ENCODE measurements around the gene HYCC1. TPM values are rescaled to one million over a fixed set of nuclear protein-coding genes. Genes with fewer than 3 reads are reported as not detected.
"Not testable (repeated sequence)": the region's sequence is repeated elsewhere in the genome, so short reads cannot be mapped to it uniquely, and the experiment has no call there.

Gene HYCC1
- 65.2 and 66.0 TPM in 2 replicates for total RNA-seq
- long read RNA-seq, full-length matches to known transcripts = 136 of 192 reads
- long read RNA-seq, partial matches to known transcripts = 18 of 192 reads
- long read RNA-seq, other reads (novel, unspliced or antisense) = 38 of 192 reads

DNA sequence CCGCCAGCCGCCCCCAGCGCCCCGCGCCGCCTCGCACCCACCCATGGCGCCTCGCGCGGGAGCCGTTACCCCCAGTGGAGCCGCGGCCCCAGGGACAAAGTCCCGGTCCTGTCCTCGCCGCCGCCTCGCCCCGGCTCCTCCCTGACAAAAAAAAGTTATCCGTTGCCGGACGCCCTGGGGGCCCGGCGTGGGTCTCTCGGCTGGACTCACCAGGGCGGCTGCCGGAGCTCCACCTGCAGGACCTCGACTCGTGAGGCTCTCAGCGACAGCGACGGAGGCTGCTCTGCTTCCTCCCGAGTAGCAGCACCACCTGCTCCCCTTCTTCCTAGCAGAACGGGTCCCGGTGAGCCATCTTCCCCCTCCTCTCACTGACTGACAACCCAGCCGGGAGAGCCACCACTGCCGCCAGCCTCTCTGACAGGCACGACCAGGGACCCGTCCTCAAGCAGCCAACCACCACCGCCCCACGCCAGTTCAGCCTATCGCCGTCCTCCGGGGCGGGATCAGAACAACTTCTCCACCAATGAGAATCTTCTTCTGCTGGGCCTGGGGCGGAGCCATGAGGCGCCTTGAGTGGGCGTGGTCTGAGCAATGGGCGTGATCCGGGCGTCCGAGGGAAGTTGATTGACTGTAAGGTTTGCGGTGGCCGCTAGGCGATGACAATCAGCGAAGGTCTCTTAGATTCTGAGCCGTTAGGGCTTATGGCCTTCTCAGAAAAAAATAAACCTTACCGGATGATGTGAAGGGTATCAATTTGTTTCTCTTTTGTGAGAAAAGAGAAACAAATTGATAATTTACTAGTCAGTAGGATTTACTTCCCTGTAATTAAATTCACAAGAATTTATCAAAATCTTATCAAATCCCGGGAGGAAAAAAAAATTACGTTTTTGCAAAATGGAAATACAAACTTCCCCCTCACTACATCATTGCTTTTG lies at the start of gene HYCC1:
HYCC1 (minus strand) TSS at position 416 of the 935 bp plus-strand sequence. CDS start 23,019 bp downstream, outside the sequence.
- Mint-ChIP-seq H3K4me3 (ENCODE audit: low read depth) (peak within 1 kb of the TSS; percentile 97), H3K36me3 (ENCODE audit: insufficient read depth) (no peaks in the 10 kb centered on the region), H3K9me3 (ENCODE audit: low read depth) (no peaks in the 10 kb centered on the region), H3K27ac (peak within 1 kb of the TSS; percentile 95), H3K4me1 (ENCODE audit: low read depth) (peaks cover 5% of the 10 kb centered on the region), H3K27me3 (no peaks in the 10 kb centered on the region)
- DNase-seq (ENCODE audit: low spot score, unreplicated experiment) = peak; percentile 97
- TF ChIP-seq CTCF (IDR thresholded peaks at IDR 0.05; ENCODE audit: unreplicated experiment) = peak; percentile 62

DNA sequence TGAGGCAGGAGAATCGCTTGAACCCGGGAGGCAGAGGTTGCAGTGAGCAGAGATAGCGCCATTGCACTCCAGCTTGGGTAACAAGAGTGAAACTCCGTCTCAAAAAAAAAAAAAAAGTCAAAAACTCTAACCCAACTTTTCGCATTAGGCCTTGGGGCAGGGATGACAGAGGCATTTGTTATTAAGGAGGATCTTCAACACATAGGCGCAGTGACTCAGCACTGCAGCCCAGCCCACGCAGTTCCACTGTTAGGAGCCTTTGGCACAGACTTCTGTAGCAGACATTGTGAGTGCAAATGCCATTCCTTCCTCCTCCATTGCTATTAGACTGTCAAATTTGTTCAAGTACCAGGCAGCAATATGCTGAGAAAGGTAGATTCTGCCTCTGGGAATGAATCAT lies 48.5 kb upstream of the HYCC1 start:
- Mint-ChIP-seq H3K36me3 (ENCODE audit: insufficient read depth) (no peaks in the 10 kb centered on the region), H3K27ac (no peak overlapping the region), H3K27me3 (peaks cover 5% of the 10 kb centered on the region), H3K9me3 (ENCODE audit: low read depth) (peaks cover 4% of the 10 kb centered on the region), H3K4me1 (ENCODE audit: low read depth) (peaks cover 7% of the 10 kb centered on the region), H3K4me3 (ENCODE audit: low read depth) (no peak overlapping the region)
- no peak for TF ChIP-seq CTCF (IDR thresholded peaks at IDR 0.05; ENCODE audit: unreplicated experiment)
- DNase-seq (ENCODE audit: low spot score, unreplicated experiment) = no peak

DNA sequence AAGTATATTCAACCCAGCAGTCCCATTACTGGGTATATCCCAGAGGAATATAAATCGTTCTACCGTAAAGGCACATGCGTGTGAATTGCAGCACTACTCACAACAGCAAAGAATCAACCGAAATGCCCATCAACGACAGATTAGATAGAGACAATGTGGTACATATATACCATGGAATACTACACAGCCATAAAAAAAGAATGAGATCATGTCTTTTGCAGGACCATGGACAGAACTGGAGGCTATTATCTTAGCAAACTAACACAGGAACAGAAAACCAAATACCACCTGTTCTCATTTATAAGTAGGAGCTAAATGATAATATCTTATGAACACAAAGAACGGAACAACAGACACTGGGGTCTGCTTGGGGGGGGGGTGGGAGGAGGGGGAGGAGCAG lies 47.4 kb upstream of the HYCC1 start:
- TF ChIP-seq CTCF (IDR thresholded peaks at IDR 0.05; ENCODE audit: unreplicated experiment) = no peak
- Mint-ChIP-seq H3K4me3 (ENCODE audit: low read depth) (no peak overlapping the region), H3K27me3 (peaks cover 5% of the 10 kb centered on the region), H3K9me3 (ENCODE audit: low read depth) (peaks cover 3% of the 10 kb centered on the region), H3K36me3 (ENCODE audit: insufficient read depth) (no peaks in the 10 kb centered on the region), H3K4me1 (ENCODE audit: low read depth) (peaks cover 7% of the 10 kb centered on the region), H3K27ac (no peak overlapping the region)
- no peak for DNase-seq (ENCODE audit: low spot score, unreplicated experiment)

DNA sequence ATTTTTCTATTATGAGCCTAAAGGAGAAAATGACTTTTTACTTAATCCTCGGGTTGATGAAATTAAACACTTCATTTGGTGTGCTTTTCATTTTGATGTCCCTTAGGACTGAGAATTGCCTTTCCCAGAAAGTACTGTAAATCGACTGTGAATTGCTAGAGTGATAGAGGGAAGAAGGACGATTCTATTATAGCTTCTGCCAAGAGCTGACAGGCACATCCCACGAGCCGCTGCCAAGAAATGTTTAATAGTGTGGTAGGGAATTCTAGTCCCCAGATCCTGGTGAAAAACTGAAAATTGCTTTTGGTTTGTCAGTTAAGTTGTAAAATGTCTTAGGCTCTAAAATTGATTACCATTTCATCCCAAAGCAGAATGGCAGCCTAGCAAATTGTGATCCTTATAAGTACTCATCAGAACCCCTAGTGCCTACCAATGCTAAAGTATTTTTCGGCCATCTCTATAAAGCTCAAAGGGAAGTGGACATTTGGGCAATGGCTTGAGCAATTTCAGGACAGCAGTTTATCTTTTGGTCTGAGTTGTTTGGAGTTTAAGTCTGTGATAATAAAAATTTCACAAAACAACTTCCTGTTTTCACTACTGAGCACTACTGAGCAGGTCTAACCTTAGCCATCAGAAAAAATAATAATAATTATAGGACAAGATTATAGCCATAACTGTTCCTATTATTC lies 44.6 kb upstream of the HYCC1 start:
- no peak for TF ChIP-seq CTCF (IDR thresholded peaks at IDR 0.05; ENCODE audit: unreplicated experiment)
- peaks cover 3% of the 10 kb centered on the region for H3K9me3 Mint-ChIP-seq (ENCODE audit: low read depth)
- no peak overlapping the region for H3K4me3 Mint-ChIP-seq (ENCODE audit: low read depth)
- DNase-seq (ENCODE audit: low spot score, unreplicated experiment) = no peak
- H3K27me3 Mint-ChIP-seq = no peaks in the 10 kb centered on the region
- H3K4me1 Mint-ChIP-seq (ENCODE audit: low read depth) = peaks cover 7% of the 10 kb centered on the region
- H3K36me3 Mint-ChIP-seq (ENCODE audit: insufficient read depth) = no peaks in the 10 kb centered on the region
- H3K27ac Mint-ChIP-seq = no peak overlapping the region

DNA sequence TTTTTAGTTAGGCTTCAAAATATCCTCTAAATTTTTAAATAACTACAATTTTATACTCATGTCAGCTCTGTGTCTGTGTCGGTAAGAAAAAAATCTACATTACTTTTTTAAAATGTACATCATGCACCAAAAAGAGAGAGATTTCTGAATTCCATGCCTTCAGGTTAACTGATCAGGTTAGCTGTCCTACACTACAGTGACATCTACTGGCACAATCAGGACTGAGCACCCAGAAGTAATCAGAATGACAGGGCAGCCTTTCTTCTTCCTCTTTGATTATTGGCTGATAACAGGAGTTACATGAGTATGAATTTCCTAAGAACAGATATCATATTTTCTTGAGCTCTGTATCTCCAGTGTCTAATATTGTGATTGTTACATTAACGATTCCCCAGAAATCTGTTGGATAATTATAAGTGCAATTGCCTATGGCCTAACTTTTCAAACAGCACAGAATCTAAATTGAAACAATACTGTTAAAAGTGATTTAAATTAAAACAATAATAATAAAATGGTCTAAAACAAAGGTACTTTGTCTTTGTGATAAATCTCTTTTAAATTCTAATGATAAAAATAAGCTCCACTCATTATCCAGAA lies 41.8 kb upstream of the HYCC1 start:
- DNase-seq (ENCODE audit: low spot score, unreplicated experiment) = peak; percentile 29
- H3K27me3 Mint-ChIP-seq = no peaks in the 10 kb centered on the region
- no peak overlapping the region for H3K27ac Mint-ChIP-seq
- H3K9me3 Mint-ChIP-seq (ENCODE audit: low read depth) = no peaks in the 10 kb centered on the region
- H3K4me1 Mint-ChIP-seq (ENCODE audit: low read depth) = peaks cover 7% of the 10 kb centered on the region
- no peak overlapping the region for H3K4me3 Mint-ChIP-seq (ENCODE audit: low read depth)
- H3K36me3 Mint-ChIP-seq (ENCODE audit: insufficient read depth) = no peaks in the 10 kb centered on the region
- TF ChIP-seq CTCF (IDR thresholded peaks at IDR 0.05; ENCODE audit: unreplicated experiment) = peak; percentile 89

DNA sequence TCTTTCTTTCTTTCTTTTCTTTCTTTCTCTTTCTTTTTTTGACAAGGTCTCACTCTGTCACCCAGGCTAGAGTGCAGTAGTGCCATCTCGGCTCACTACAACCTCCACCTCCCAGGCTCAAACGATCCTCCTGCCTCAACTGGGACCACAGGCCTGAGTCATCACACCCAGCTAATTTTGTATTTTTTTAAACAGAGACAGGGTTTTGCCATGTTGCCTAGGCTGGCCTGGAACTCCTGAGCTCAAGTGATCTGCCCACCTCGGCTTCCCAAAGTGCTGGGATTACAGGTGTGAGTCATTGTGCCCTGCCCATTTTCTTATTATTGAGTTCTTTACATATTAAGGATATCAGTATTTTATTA lies 37.2 kb upstream of the HYCC1 start:
- H3K9me3 Mint-ChIP-seq (ENCODE audit: low read depth); H3K27ac Mint-ChIP-seq: not testable (repeated sequence)

GRCh38 chr7:23046336-23046735 lies 32.4 kb upstream of the HYCC1 start:
- not testable (repeated sequence) for H3K27me3 Mint-ChIP-seq; H3K4me3 Mint-ChIP-seq (ENCODE audit: low read depth); H3K27ac Mint-ChIP-seq; H3K9me3 Mint-ChIP-seq (ENCODE audit: low read depth); H3K4me1 Mint-ChIP-seq (ENCODE audit: low read depth); DNase-seq (ENCODE audit: low spot score, unreplicated experiment); H3K36me3 Mint-ChIP-seq (ENCODE audit: insufficient read depth)

More for the DNA sequence above, 37.2 kb upstream of the HYCC1 start:
- H3K36me3 Mint-ChIP-seq (ENCODE audit: insufficient read depth); H3K4me1 Mint-ChIP-seq (ENCODE audit: low read depth); H3K4me3 Mint-ChIP-seq (ENCODE audit: low read depth); DNase-seq (ENCODE audit: low spot score, unreplicated experiment); H3K27me3 Mint-ChIP-seq: not testable (repeated sequence)

Measured in progenitor cell of endocrine pancreas (in vitro differentiated cells).